ENCODE measurements around the gene TMEM196. TPM values are rescaled to one million over a fixed set of nuclear protein-coding genes. Genes with fewer than 3 reads are reported as not detected.

The TMEM196 gene
- not detected for polyA plus RNA-seq (2013, experiment 1 of 2)
- 0.06 TPM for polyA plus RNA-seq (2013, experiment 2 of 2)

- H3K27me3 ChIP-seq (ENCODE audit: insufficient read depth, low read length), result peaks cover 52% of the 10 kb centered on the region
- peak within 1 kb of the TSS; percentile 56 for H3K4me3 ChIP-seq (ENCODE audit: low read length)
- whole genome bisulfite sequencing, result 1% methylated on average over 48 of the region's 49 CpGs
- H3K9ac ChIP-seq (ENCODE audit: low read depth, low read length), result no peak within 1 kb of the TSS
- H3K9me3 ChIP-seq (ENCODE audit: insufficient read depth, low read depth, low read length), result no peaks in the 10 kb centered on the region
- no peak within 1 kb of the TSS for H3K27ac ChIP-seq (ENCODE audit: low read depth, low read length)
- no peaks in the 10 kb centered on the region for H3K36me3 ChIP-seq (ENCODE audit: insufficient read depth, low read length)
- H3K4me1 ChIP-seq (ENCODE audit: insufficient read depth, low read length), result no peaks in the 10 kb centered on the region
Observed at GRCh38 chr7:19772841-19773760, at the start of gene TMEM196. TSS of gene TMEM196 (minus strand) at chr7:19773617. CDS start at chr7:19772696, 921 bp downstream.

DNA sequence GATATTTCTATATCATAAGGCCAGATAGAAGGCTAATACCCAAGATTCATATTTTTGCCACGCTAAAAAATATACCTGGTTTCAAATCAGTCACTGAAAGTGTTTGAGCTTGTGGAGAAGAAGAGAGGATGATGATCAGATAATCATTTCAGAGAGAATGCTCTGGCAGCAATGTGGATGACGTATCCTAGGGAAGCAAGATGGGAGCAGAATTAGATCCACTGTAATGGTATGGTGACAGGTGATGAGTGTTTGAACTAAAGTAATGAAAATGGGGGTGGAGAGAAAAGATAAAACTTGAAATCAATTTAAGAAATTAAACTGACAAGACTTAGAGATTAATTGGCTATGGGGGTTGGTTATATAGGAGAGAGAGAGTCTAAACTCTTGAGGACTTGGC, 42.7 kb upstream of the TMEM196 start:
- 95% methylated on average over 2 of the region's 2 CpGs for WGBS
- Histone ChIP-seq H3K27ac (ENCODE audit: low read depth, low read length) (no peak overlapping the region), H3K9ac (ENCODE audit: low read depth, low read length) (no peak overlapping the region), H3K36me3 (ENCODE audit: insufficient read depth, low read length) (no peaks in the 10 kb centered on the region), H3K9me3 (ENCODE audit: insufficient read depth, low read depth, low read length) (no peaks in the 10 kb centered on the region), H3K4me3 (ENCODE audit: low read length) (no peak overlapping the region), H3K27me3 (ENCODE audit: insufficient read depth, low read length) (no peaks in the 10 kb centered on the region), H3K4me1 (ENCODE audit: insufficient read depth, low read length) (no peaks in the 10 kb centered on the region)

- WGBS, result 100% methylated on average over 1 of the region's 2 CpGs
- Histone ChIP-seq H3K9ac (ENCODE audit: low read depth, low read length) (no peak overlapping the region), H3K27me3 (ENCODE audit: insufficient read depth, low read length) (no peaks in the 10 kb centered on the region)
Observed at GRCh38 chr7:19815546-19815945, 42.1 kb upstream of the TMEM196 start.

GRCh38 chr7:19814776-19815175, 41.4 kb upstream of the TMEM196 start:
- no peaks in the 10 kb centered on the region for H3K9me3 ChIP-seq (ENCODE audit: insufficient read depth, low read depth, low read length)
- H3K4me1 ChIP-seq (ENCODE audit: insufficient read depth, low read length), result no peaks in the 10 kb centered on the region
- no peak overlapping the region for H3K27ac ChIP-seq (ENCODE audit: low read depth, low read length)
- H3K36me3 ChIP-seq (ENCODE audit: insufficient read depth, low read length), result no peaks in the 10 kb centered on the region
- H3K27me3 ChIP-seq (ENCODE audit: insufficient read depth, low read length), result no peaks in the 10 kb centered on the region
- H3K4me3 ChIP-seq (ENCODE audit: low read length), result no peak overlapping the region
- 100% methylated on average over 1 of the region's 2 CpGs for WGBS
- no peak overlapping the region for H3K9ac ChIP-seq (ENCODE audit: low read depth, low read length)

More at GRCh38 chr7:19815546-19815945, 42.1 kb upstream of the TMEM196 start:
- Histone ChIP-seq H3K27ac (ENCODE audit: low read depth, low read length) (no peak overlapping the region), H3K9me3 (ENCODE audit: insufficient read depth, low read depth, low read length) (no peaks in the 10 kb centered on the region), H3K36me3 (ENCODE audit: insufficient read depth, low read length) (no peaks in the 10 kb centered on the region), H3K4me3 (ENCODE audit: low read length) (no peak overlapping the region), H3K4me1 (ENCODE audit: insufficient read depth, low read length) (no peaks in the 10 kb centered on the region)

- Histone ChIP-seq H3K27me3 (ENCODE audit: insufficient read depth, low read length) (no peaks in the 10 kb centered on the region), H3K9ac (ENCODE audit: low read depth, low read length) (no peak overlapping the region), H3K27ac (ENCODE audit: low read depth, low read length) (no peak overlapping the region), H3K36me3 (ENCODE audit: insufficient read depth, low read length) (no peaks in the 10 kb centered on the region), H3K9me3 (ENCODE audit: insufficient read depth, low read depth, low read length) (no peaks in the 10 kb centered on the region), H3K4me3 (ENCODE audit: low read length) (no peak overlapping the region), H3K4me1 (ENCODE audit: insufficient read depth, low read length) (no peaks in the 10 kb centered on the region; the same call in 1 of the 2 replicates)
- 91% methylated on average over 1 of the region's 1 CpG for WGBS
Observed at GRCh38 chr7:19811386-19811785, 38.0 kb upstream of the TMEM196 start.

GRCh38 chr7:19798986-19799385, 25.6 kb upstream of the TMEM196 start:
- 100% methylated on average over 1 of the region's 3 CpGs for WGBS
- no peaks in the 10 kb centered on the region for H3K27me3 ChIP-seq (ENCODE audit: insufficient read depth, low read length)
- no peak overlapping the region for H3K27ac ChIP-seq (ENCODE audit: low read depth, low read length)
- no peaks in the 10 kb centered on the region for H3K4me1 ChIP-seq (ENCODE audit: insufficient read depth, low read length)
- no peaks in the 10 kb centered on the region for H3K9me3 ChIP-seq (ENCODE audit: insufficient read depth, low read depth, low read length)
- H3K4me3 ChIP-seq (ENCODE audit: low read length), result no peak overlapping the region
- no peak overlapping the region for H3K9ac ChIP-seq (ENCODE audit: low read depth, low read length)
- H3K36me3 ChIP-seq (ENCODE audit: insufficient read depth, low read length), result no peaks in the 10 kb centered on the region

DNA sequence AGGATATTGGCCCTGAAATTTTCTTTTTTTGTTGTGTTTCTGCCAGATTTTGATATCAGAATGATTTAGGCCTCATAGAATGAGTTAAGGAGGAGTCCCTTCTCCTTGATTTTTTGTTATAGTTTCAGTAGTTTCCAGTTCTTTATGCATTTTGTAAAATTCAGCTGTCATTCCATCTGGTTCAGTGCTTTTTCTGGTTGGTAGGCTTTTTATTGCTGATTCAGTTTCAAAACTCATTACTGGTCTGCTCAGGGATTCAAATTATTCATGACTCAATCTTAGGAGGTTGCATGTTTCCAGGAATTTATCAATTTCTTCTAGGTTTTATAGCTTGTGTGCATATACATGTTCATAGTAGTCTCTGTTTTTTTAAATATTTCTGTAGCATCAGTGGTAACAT, 10.1 kb upstream of the TMEM196 start:
- H3K9ac ChIP-seq (ENCODE audit: low read depth, low read length), result no peak overlapping the region
- no peaks in the 10 kb centered on the region for H3K27me3 ChIP-seq (ENCODE audit: insufficient read depth, low read length)
- no peak overlapping the region for H3K27ac ChIP-seq (ENCODE audit: low read depth, low read length)
- H3K4me3 ChIP-seq (ENCODE audit: low read length), result no peak overlapping the region
- H3K4me1 ChIP-seq (ENCODE audit: insufficient read depth, low read length), result no peaks in the 10 kb centered on the region
- H3K9me3 ChIP-seq (ENCODE audit: insufficient read depth, low read depth, low read length), result no peaks in the 10 kb centered on the region
- no peaks in the 10 kb centered on the region for H3K36me3 ChIP-seq (ENCODE audit: insufficient read depth, low read length)

- H3K27me3 ChIP-seq (ENCODE audit: insufficient read depth, low read length), result peaks cover 29% of the 10 kb centered on the region
- H3K36me3 ChIP-seq (ENCODE audit: insufficient read depth, low read length), result no peaks in the 10 kb centered on the region
- no peaks in the 10 kb centered on the region for H3K4me1 ChIP-seq (ENCODE audit: insufficient read depth, low read length)
- no peak overlapping the region for H3K4me3 ChIP-seq (ENCODE audit: low read length)
- 93% methylated on average over 3 of the region's 4 CpGs for WGBS
- H3K27ac ChIP-seq (ENCODE audit: low read depth, low read length), result no peak overlapping the region
- no peak overlapping the region for H3K9ac ChIP-seq (ENCODE audit: low read depth, low read length)
- H3K9me3 ChIP-seq (ENCODE audit: insufficient read depth, low read depth, low read length), result no peaks in the 10 kb centered on the region
Observed at GRCh38 chr7:19776981-19777380, 3.6 kb upstream of the TMEM196 start.

DNA sequence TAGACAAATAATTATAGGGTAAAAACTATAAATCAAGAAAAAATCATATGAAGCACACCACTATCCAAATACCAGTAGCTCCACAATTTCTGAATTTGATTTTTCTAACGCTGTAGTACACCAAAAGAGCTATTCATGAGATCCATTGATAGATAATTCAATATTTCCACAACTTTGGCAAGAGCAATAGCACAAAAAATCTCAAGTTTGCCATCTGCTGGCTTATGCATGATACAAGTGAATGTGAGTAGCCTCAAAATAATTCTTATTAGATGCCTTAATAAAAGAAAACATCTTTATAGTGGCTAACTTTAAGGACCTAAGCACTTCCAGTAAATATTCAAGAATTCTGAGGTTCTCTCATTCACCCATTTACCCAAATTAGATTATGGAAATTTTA, 2.2 kb upstream of the TMEM196 start:
- Histone ChIP-seq H3K9me3 (ENCODE audit: insufficient read depth, low read depth, low read length) (no peaks in the 10 kb centered on the region), H3K27me3 (ENCODE audit: insufficient read depth, low read length) (peaks cover 43% of the 10 kb centered on the region), H3K4me3 (ENCODE audit: low read length) (no peak overlapping the region), H3K4me1 (ENCODE audit: insufficient read depth, low read length) (no peaks in the 10 kb centered on the region), H3K36me3 (ENCODE audit: insufficient read depth, low read length) (no peaks in the 10 kb centered on the region), H3K9ac (ENCODE audit: low read depth, low read length) (no peak overlapping the region), H3K27ac (ENCODE audit: low read depth, low read length) (no peak overlapping the region)
- WGBS, result 97% methylated on average over 1 of the region's 1 CpG

DNA sequence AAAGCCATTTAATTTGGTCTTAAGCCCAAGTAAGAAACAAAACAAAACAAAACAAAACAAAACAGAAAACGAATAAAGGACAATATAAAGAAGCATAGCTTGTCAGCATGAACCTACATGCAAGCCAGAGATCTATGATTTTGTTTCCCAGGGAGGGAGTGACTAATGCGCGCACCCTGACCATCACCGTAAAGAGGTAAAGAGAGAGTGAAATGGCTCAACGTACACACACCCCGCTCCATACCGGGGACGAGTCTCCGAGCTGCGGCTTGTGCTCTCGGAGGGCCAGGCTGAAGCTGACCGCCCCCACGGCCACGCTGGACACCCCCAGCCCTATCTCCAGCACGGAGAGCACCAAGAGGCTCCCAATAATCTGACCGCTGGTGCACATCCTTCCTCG, 1.1 kb downstream of the TMEM196 start:
- Histone ChIP-seq H3K4me3 (ENCODE audit: low read length) (peak overlapping the region; percentile 56), H3K27me3 (ENCODE audit: insufficient read depth, low read length) (peaks cover 52% of the 10 kb centered on the region), H3K4me1 (ENCODE audit: insufficient read depth, low read length) (no peaks in the 10 kb centered on the region), H3K36me3 (ENCODE audit: insufficient read depth, low read length) (no peaks in the 10 kb centered on the region), H3K9me3 (ENCODE audit: insufficient read depth, low read depth, low read length) (no peaks in the 10 kb centered on the region), H3K27ac (ENCODE audit: low read depth, low read length) (no peak overlapping the region), H3K9ac (ENCODE audit: low read depth, low read length) (no peak overlapping the region)
- WGBS, result 3% methylated on average over 17 of the region's 17 CpGs

GRCh38 chr7:19762631-19763030, 10.8 kb downstream of the TMEM196 start:
- WGBS, result 95% methylated on average over 3 of the region's 3 CpGs
- no peak overlapping the region for H3K9ac ChIP-seq (ENCODE audit: low read depth, low read length)
- H3K4me3 ChIP-seq (ENCODE audit: low read length), result no peak overlapping the region
- no peaks in the 10 kb centered on the region for H3K27me3 ChIP-seq (ENCODE audit: insufficient read depth, low read length)
- H3K36me3 ChIP-seq (ENCODE audit: insufficient read depth, low read length), result no peaks in the 10 kb centered on the region
- H3K27ac ChIP-seq (ENCODE audit: low read depth, low read length), result no peak overlapping the region
- no peaks in the 10 kb centered on the region for H3K4me1 ChIP-seq (ENCODE audit: insufficient read depth, low read length)
- H3K9me3 ChIP-seq (ENCODE audit: insufficient read depth, low read depth, low read length), result no peaks in the 10 kb centered on the region

Data from HUES64 (cell line).